GM23248 (cell line): ENCODE results near the gene PKD1.

Experiments used
- EZH2 ChIP-seq: fragments of 200-600 bp; sonication (generic); IDR thresholded peaks from 2 replicates; pipeline ENCODE4 v1.6.1; 2018; ENCODE audit warnings: antibody characterized with exemption, mild to moderate bottlenecking; ENCODE audit not compliant: insufficient read depth, poor library complexity, severe bottlenecking
- EZH2phosphoT487 ChIP-seq: fragments of 200-600 bp; sonication (generic); IDR thresholded peaks from 2 replicates; pipeline ENCODE4 v1.6.1; 2018; ENCODE audit warnings: antibody characterized with exemption, moderate library complexity, mild to moderate bottlenecking, low read depth; ENCODE audit not compliant: insufficient read depth

DNA sequence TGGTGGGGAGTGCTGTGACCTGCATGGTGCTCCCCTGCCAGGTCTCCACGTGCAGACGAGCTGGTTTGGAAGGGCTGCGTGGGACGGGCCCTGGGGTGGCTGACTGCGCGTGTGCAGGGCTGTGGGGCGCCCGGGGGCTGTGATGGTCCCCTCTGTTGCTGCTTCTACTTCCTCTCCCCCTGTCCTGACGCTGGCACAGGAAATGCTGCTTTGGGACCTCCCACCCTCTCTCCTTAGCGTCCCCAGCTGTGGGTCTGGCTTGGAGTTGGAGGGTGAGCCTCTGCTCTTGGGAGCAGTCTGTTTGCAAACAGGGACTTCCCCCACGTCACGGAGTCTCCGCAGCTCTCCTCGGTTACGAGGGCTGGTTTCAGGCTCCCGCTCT lies 52.7 kb downstream of the PKD1 start:
- TF ChIP-seq EZH2: no peak
- no peak for TF ChIP-seq EZH2phosphoT487
